ENCODE data around the gene XKR8.

XKR8 gene

DNA sequence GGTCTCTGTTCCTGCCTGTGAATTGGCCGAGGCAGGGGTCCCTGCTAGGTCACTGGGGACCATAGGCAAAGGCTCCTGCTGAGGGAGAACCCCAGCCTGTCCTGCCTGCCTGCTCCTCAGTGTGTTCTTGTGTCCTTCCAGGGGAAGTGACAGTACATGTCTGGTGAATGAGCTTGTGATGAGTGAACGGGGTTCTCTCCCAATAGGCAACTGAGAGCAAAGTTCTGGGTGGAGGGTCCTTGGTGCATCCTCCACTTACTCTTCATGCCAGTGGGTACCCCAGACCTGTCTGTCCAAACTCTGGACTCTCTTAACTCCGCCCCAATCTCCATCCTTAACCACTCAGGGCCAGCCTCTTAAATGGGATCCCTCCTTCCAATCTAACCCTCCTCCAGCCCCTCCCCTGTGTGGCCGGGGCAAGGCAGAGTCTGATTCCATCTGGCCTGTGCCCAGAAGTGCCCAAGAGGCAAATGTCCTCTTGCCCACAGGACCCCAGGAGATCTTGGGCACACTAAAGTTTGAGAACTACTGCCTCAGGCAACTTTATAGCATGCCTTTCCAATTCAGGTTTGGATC, 2.0 kb downstream of the XKR8 start:
- no peak overlapping the region for H2AFZ ChIP-seq (ENCODE audit: low read depth, low read length)

DNA sequence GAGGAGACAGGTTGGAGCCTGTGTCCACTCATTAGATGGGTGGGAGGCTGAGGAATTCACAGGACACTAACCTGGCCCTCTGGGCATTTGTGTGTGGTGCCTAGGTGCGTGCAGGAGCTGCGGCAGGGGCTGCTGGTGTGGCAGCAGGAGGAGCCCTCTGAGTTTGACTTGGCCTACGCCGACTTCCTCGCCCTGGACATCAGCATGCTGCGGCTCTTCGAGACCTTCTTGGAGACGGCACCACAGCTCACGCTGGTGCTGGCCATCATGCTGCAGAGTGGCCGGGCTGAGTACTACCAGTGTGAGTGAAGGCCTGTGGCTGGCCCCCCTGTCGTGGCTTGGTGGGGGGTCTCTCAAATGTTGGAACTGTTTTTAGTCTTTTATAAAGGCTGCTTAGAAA, 3.6 kb downstream of the XKR8 start:
- no peaks in the 10 kb centered on the region for H3K4me1 ChIP-seq (ENCODE audit: insufficient read depth, low read length)
- no peaks in the 10 kb centered on the region for H3K36me3 ChIP-seq (ENCODE audit: insufficient read depth, low read length)
- H3K27me3 ChIP-seq (ENCODE audit: insufficient read depth, low read length) = no peaks in the 10 kb centered on the region
- no peaks in the 10 kb centered on the region for H3K9me3 ChIP-seq (ENCODE audit: low read length)
- no peak overlapping the region for H2AFZ ChIP-seq (ENCODE audit: low read depth, low read length)
- no peak overlapping the region for H3K4me3 ChIP-seq (ENCODE audit: low read length)

More for the DNA sequence above, 2.0 kb downstream of the XKR8 start:
- Histone ChIP-seq H3K4me3 (ENCODE audit: low read length) (no peak overlapping the region), H3K4me1 (ENCODE audit: insufficient read depth, low read length) (no peaks in the 10 kb centered on the region), H3K36me3 (ENCODE audit: insufficient read depth, low read length) (no peaks in the 10 kb centered on the region), H3K9me3 (ENCODE audit: low read length) (no peaks in the 10 kb centered on the region), H3K27me3 (ENCODE audit: insufficient read depth, low read length) (no peaks in the 10 kb centered on the region)

DNA sequence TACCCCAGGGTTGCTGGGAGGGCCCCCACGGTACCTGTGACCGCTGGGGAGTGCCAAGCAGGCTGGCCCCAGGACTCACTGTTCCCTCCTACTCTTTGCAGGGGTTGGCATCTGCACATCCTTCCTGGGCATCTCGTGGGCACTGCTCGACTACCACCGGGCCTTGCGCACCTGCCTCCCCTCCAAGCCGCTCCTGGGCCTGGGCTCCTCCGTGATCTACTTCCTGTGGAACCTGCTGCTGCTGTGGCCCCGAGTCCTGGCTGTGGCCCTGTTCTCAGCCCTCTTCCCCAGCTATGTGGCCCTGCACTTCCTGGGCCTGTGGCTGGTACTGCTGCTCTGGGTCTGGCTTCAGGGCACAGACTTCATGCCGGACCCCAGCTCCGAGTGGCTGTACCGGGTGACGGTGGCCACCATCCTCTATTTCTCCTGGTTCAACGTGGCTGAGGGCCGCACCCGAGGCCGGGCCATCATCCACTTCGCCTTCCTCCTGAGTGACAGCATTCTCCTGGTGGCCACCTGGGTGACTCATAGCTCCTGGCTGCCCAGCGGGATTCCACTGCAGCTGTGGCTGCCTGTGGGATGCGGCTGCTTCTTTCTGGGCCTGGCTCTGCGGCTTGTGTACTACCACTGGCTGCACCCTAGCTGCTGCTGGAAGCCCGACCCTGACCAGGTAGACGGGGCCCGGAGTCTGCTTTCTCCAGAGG, 6.8 kb downstream of the XKR8 start:
- Histone ChIP-seq H3K27me3 (ENCODE audit: insufficient read depth, low read length) (no peaks in the 10 kb centered on the region), H2AFZ (ENCODE audit: low read depth, low read length) (no peak overlapping the region), H3K4me3 (ENCODE audit: low read length) (no peak overlapping the region), H3K4me1 (ENCODE audit: insufficient read depth, low read length) (no peaks in the 10 kb centered on the region), H3K36me3 (ENCODE audit: insufficient read depth, low read length) (no peaks in the 10 kb centered on the region), H3K9me3 (ENCODE audit: low read length) (no peaks in the 10 kb centered on the region)

DNA sequence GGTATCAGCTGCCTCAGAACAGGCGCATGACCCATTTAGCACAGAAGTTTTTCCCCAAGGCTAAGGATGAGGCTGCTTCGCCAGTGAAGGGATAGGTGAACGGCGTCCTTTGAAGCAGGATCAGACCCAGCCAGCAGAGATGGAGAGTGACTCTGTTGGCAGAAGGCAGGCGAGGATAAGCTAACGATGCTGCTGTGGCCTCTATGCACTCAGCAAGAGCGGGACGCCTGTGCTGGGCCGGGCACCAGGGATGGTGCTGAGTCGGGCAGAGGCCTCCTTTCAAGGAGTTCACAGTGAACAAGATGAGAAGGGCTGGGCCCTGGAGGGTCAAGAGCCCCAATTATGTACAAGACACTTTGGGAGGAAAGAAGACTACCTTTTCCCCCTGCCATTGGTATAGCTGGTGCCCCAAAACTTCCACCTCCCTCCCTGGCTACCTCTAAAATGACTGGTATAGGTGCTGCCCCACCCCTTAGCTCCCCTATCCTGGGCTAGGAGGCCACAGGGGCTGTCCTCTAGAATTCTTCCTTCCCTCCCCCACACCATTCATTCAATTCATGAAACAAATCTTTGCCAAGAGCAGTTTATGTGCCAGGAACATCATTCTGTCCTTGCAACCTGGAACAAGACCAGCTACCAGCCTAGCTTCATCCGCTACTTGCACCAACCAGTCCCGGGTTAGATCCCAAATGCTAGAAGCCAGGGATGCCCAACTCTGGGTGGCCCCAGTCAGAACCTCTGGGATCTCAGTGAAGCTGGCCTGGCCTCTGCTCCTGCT, 7.5 kb downstream of the XKR8 start:
- Histone ChIP-seq H3K4me1 (ENCODE audit: insufficient read depth, low read length) (no peaks in the 10 kb centered on the region), H3K27me3 (ENCODE audit: insufficient read depth, low read length) (no peaks in the 10 kb centered on the region), H3K36me3 (ENCODE audit: insufficient read depth, low read length) (no peaks in the 10 kb centered on the region), H2AFZ (ENCODE audit: low read depth, low read length) (no peak overlapping the region), H3K4me3 (ENCODE audit: low read length) (no peak overlapping the region), H3K9me3 (ENCODE audit: low read length) (no peaks in the 10 kb centered on the region)

DNA sequence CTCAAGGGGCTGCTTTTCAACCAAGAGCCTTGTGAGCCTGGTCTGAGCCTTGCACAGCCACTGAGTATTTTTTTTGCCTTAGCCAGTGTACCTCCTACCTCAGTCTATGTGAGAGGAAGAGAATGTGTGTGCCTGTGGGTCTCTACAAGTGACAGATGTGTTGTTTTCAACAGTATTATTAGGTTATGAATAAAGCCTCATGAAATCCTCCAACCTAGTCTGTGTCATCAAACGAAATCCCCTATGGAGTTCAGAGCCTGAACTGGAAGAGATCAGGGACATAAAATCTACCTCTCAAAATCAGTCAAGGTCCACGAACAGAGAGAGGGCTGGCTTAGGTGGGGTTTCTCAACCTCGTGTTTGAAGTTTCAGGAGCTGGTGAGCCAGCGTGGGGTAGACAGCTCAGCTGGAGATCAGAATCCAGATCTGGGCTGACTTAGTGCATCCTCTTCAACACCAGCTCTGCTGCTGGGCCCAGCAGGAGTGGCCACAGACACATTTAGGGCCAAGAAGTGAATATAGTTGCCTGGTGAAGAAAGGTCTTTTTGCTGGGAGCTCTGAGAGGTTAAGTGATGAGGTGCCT, 8.2 kb downstream of the XKR8 start:
- no peaks in the 10 kb centered on the region for H3K9me3 ChIP-seq (ENCODE audit: low read length)
- no peak overlapping the region for H2AFZ ChIP-seq (ENCODE audit: low read depth, low read length)
- peaks cover 3% of the 10 kb centered on the region for H3K36me3 ChIP-seq (ENCODE audit: insufficient read depth, low read length)
- no peaks in the 10 kb centered on the region for H3K4me1 ChIP-seq (ENCODE audit: insufficient read depth, low read length)
- H3K27me3 ChIP-seq (ENCODE audit: insufficient read depth, low read length) = no peaks in the 10 kb centered on the region
- H3K4me3 ChIP-seq (ENCODE audit: low read length) = no peak overlapping the region

DNA sequence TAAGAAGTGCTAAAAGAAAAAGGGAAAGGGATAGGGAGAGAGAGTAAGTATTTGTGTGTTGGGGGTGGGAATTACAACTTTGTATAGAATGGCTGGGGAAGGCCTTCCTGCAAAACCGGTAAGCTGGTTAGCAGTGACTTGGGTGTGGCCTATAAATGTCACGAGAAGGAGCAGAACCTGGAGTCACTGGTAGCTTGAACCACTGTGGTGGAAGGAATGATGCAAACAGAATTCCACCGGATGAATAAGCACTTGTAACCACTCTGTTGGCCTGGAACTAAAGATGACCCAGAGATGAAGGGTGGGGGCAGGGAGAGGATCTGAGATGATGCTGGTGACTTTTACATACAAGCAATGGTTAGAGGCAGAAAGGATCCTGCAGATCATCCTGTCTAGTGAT, 8.9 kb downstream of the XKR8 start:
- H3K27me3 ChIP-seq (ENCODE audit: insufficient read depth, low read length) = no peaks in the 10 kb centered on the region
- H2AFZ ChIP-seq (ENCODE audit: low read depth, low read length) = no peak overlapping the region
- H3K9me3 ChIP-seq (ENCODE audit: low read length) = no peaks in the 10 kb centered on the region
- H3K36me3 ChIP-seq (ENCODE audit: insufficient read depth, low read length) = peaks cover 9% of the 10 kb centered on the region
- H3K4me3 ChIP-seq (ENCODE audit: low read length) = no peak overlapping the region
- H3K4me1 ChIP-seq (ENCODE audit: insufficient read depth, low read length) = no peaks in the 10 kb centered on the region

DNA sequence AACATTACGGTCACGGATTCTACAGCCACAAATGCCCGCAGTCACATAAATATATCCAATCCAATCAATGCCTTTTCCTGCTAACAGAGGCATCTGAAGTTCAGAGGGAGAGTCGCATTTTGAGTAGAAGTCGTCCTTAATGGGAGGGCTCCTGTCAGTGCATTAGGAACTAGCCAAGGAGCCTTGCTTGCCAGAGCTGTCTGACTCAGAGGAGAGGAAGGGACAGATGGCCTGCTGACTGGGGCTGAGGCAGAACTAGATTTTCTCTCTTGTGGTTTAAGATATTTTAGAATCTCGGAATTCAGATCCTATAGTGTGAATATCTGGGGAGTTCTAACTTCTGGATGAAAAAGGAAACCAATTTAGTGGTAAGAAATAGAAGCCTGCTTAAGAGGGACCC, 10.6 kb downstream of the XKR8 start:
- Histone ChIP-seq H3K4me3 (ENCODE audit: low read length) (no peak overlapping the region), H3K9me3 (ENCODE audit: low read length) (no peaks in the 10 kb centered on the region), H2AFZ (ENCODE audit: low read depth, low read length) (no peak overlapping the region), H3K27me3 (ENCODE audit: insufficient read depth, low read length) (no peaks in the 10 kb centered on the region), H3K4me1 (ENCODE audit: insufficient read depth, low read length) (no peaks in the 10 kb centered on the region), H3K36me3 (ENCODE audit: insufficient read depth, low read length) (peaks cover 22% of the 10 kb centered on the region)

DNA sequence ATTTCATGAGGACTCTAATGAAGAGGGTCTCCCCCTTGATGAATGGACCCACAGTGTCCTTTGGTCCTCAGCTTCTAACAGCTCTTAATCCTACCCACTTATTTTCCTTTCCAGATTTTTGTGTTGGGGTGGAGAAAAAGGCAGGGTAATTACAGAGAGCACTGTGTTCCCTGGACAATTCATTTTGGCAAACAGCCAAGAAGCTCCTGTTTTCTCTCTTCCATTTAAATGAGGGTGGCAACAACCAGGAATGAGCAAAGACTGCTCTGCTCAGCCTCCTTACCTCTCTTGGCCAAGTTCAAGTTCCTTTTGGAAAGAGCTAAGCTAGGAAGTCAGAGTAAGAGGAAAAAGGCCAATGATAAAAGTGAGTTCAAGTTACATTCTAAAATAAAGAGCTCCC, 11.9 kb downstream of the XKR8 start:
- no peaks in the 10 kb centered on the region for H3K4me1 ChIP-seq (ENCODE audit: insufficient read depth, low read length)
- H3K36me3 ChIP-seq (ENCODE audit: insufficient read depth, low read length) = peaks cover 22% of the 10 kb centered on the region
- H3K27me3 ChIP-seq (ENCODE audit: insufficient read depth, low read length) = no peaks in the 10 kb centered on the region
- no peaks in the 10 kb centered on the region for H3K9me3 ChIP-seq (ENCODE audit: low read length)
- no peak overlapping the region for H3K4me3 ChIP-seq (ENCODE audit: low read length)
- H2AFZ ChIP-seq (ENCODE audit: low read depth, low read length) = no peak overlapping the region

DNA sequence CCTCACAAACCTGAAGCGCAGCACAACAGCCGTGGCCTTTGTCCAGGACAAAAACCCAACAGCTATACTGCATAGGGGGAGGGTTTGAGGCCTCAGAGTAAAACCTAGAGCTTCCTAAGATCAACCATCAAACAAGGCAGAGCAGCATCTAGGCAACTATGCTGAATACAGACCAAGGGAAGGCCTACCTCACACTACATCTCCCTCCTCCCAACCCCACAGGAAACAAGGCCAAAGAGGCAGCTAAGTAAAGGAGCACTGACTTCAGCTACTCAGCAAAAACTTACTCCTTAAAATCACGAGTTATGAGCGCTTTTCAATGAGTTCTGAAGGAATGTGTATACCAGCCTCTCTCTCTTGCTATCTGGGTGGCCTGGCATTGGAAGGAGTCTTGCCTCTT, 12.4 kb downstream of the XKR8 start:
- no peaks in the 10 kb centered on the region for H3K9me3 ChIP-seq (ENCODE audit: low read length)
- no peak overlapping the region for H3K4me3 ChIP-seq (ENCODE audit: low read length)
- no peak overlapping the region for H2AFZ ChIP-seq (ENCODE audit: low read depth, low read length)
- no peaks in the 10 kb centered on the region for H3K4me1 ChIP-seq (ENCODE audit: insufficient read depth, low read length)
- H3K27me3 ChIP-seq (ENCODE audit: insufficient read depth, low read length) = no peaks in the 10 kb centered on the region
- H3K36me3 ChIP-seq (ENCODE audit: insufficient read depth, low read length) = peaks cover 24% of the 10 kb centered on the region

DNA sequence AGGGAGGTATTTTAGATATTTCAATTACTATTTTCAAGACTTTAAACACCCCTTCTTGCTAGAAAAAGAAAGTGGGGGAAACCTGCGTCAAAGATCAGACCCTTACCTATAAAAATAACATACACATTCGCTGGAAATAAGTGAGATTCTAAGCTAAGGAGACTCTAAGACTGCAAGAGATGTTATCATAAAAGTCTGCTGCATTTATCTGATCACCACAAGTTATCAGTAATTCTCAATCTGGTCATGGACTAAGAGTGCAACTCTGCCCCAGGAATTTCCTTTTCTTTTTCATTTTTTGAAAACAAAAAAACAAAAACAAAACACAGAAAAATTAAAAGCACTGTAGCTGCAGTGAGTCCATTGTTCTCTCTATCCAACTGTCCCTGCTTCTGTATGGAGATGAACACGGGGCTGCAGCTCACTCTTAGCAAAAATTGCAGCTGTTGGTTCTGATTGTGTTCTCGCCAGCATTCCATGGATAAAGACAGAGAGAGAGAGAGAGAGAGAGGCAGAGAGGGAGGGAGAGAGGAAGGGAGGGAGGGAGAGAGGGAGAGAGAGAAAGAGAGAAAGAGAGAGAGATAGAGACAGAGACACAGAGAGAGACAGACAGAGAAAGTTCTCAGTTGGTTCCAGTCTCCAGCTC, 14.1 kb downstream of the XKR8 start:
- H3K36me3 ChIP-seq (ENCODE audit: insufficient read depth, low read length) = peaks cover 36% of the 10 kb centered on the region
- H3K9me3 ChIP-seq (ENCODE audit: low read length) = no peaks in the 10 kb centered on the region
- H3K4me3 ChIP-seq (ENCODE audit: low read length) = no peak overlapping the region
- H2AFZ ChIP-seq (ENCODE audit: low read depth, low read length) = no peak overlapping the region
- no peaks in the 10 kb centered on the region for H3K4me1 ChIP-seq (ENCODE audit: insufficient read depth, low read length)
- no peaks in the 10 kb centered on the region for H3K27me3 ChIP-seq (ENCODE audit: insufficient read depth, low read length)

DNA sequence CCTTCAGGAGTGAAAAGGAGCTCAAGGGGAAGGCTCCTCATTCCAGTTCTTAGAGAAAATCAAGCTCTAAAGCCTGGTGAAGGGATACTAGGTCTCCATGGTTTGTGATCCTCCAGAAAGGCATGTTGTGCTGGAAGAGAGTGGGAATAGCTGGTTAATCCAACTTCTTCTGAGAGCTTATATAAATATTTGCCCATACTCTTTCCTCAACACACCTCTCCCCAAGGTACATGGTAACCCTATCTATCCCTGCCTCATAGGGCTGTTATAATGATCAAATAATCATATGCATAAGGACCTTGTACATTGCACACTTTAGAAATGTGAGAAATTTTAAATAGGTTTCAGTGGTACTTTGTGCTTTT, 14.6 kb downstream of the XKR8 start:
- no peak overlapping the region for H3K4me3 ChIP-seq (ENCODE audit: low read length)
- H2AFZ ChIP-seq (ENCODE audit: low read depth, low read length) = no peak overlapping the region
- no peaks in the 10 kb centered on the region for H3K4me1 ChIP-seq (ENCODE audit: insufficient read depth, low read length)
- H3K9me3 ChIP-seq (ENCODE audit: low read length) = no peaks in the 10 kb centered on the region
- H3K27me3 ChIP-seq (ENCODE audit: insufficient read depth, low read length) = no peaks in the 10 kb centered on the region
- H3K36me3 ChIP-seq (ENCODE audit: insufficient read depth, low read length) = peaks cover 37% of the 10 kb centered on the region

DNA sequence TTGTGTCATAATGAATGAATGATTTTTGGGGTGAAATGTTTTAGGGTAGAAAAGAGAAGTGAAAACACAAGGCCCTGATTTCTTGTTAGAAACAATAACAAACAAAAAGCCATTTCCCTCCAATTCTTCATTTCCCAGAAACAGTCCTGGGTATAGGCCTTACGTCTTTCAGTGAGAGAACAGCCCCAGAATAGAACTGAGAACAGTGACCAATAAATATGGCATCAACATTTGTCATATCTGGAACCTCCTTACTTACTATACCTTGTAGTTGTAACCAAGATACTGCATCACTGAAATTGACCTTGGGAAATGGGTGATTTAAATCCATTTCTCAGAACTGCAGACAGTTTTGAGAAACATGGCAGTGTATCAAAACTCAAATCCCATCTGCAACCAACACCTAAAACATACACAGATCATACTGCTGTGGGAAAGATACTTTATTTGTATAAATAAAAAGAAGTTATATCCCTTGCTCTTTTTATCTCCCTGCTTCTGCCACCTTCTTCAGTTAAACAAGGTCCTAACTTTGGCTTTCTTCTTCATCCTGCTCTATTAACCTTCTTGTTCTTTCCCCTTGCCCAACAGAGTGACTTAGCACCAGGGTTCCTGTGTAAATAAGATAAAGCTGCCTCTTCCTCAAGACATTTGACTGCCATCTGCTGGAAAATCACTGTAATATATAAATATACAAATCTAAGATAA, 19.5 kb downstream of the XKR8 start:
- Histone ChIP-seq H3K4me1 (ENCODE audit: insufficient read depth, low read length) (no peaks in the 10 kb centered on the region), H3K27me3 (ENCODE audit: insufficient read depth, low read length) (no peaks in the 10 kb centered on the region), H3K9me3 (ENCODE audit: low read length) (no peaks in the 10 kb centered on the region), H3K4me3 (ENCODE audit: low read length) (no peak overlapping the region), H3K36me3 (ENCODE audit: insufficient read depth, low read length) (peaks cover 23% of the 10 kb centered on the region), H2AFZ (ENCODE audit: low read depth, low read length) (no peak overlapping the region)
